GM12892 (cell line): Measurements from ENCODE around the gene LRMDA.

Experiments used
- DNase-seq: peaks from one replicate; pipeline ENCODE4 v3.0.0; 2011; ENCODE audit not compliant: insufficient read length
- FAIRE-seq: peaks from 2 replicates; lab custom pipeline; 2011; peaks lifted over from hg19 to GRCh38; lab: Jason Lieb, UNC
- POLR2A ChIP-seq: IDR thresholded peaks from 2 replicates; pipeline ENCODE4 v1.6.1; 2011; ENCODE audit warnings: low read depth, low read length, control low read depth
- POLR2AphosphoS5 ChIP-seq: IDR thresholded peaks from 2 replicates; pipeline ENCODE4 v1.6.1; 2011; ENCODE audit warnings: low read depth, low read length, control low read depth
- TAF1 ChIP-seq: IDR thresholded peaks from 2 replicates; pipeline ENCODE4 v1.6.1; 2011; ENCODE audit warnings: low read depth, mild to moderate bottlenecking, control low read depth, low read length, borderline replicate concordance

Gene LRMDA

GRCh38 chr10:76454506-76455140 lies 1023.2 kb downstream of the LRMDA start:
- no peak for FAIRE-seq
- TF ChIP-seq POLR2AphosphoS5 (no peak), POLR2A (no peak), TAF1 (no peak)
- DNase-seq, result no peak

DNA sequence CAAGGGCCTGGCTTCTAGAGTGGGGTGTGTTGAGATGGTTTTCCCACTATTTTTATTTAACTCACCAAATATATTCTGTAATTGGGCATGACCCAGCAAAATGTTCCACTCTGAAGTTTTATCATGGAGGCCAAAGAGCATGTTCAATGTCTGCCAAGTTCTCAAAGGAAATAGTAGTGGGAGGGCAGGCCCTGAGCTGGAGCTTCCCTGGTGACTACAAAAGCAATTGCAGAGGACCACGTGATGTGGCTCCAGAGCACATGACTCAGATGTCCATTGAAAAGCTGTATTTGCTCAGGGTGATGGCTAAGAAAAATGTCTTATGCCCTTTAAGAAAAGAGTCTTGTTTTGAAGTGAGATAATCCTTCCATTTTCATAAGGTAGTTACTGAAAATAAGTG lies 1024.8 kb downstream of the LRMDA start:
- TF ChIP-seq POLR2AphosphoS5 (no peak), POLR2A (no peak), TAF1 (no peak)
- FAIRE-seq (no peak), DNase-seq (no peak)

GRCh38 chr10:76459016-76459730 lies 1027.7 kb downstream of the LRMDA start:
- DNase-seq, result no peak
- no peak for FAIRE-seq
- no peak for TF ChIP-seq POLR2A
- TF ChIP-seq TAF1, result no peak
- no peak for TF ChIP-seq POLR2AphosphoS5

- DNase-seq (no peak), FAIRE-seq (no peak)
- TF ChIP-seq TAF1 (no peak), POLR2AphosphoS5 (no peak), POLR2A (no peak)
Observed at GRCh38 chr10:76461024-76461423, 1029.6 kb downstream of the LRMDA start.

DNA sequence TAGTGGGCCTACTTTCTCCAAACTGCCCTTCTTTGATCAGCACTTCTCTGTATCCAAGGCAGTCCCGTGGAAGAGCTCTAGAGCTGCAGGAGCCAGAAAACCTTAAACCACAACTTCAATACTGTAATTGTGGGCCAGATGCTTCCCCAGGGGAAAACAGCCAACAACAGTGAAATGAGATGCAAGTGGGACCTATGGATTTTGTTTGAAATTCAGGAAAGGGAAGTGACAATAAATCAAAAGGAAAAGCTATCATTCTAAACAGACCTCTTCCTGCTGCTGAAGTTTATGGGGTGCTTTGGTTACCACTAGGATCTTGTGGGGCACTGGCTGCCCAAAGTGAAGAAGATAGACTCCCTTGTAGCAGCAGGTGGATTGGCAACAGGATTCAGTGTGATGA lies 1031.7 kb downstream of the LRMDA start:
- DNase-seq (no peak), FAIRE-seq (no peak)
- TF ChIP-seq TAF1, result no peak
- TF ChIP-seq POLR2A, result no peak
- no peak for TF ChIP-seq POLR2AphosphoS5

DNA sequence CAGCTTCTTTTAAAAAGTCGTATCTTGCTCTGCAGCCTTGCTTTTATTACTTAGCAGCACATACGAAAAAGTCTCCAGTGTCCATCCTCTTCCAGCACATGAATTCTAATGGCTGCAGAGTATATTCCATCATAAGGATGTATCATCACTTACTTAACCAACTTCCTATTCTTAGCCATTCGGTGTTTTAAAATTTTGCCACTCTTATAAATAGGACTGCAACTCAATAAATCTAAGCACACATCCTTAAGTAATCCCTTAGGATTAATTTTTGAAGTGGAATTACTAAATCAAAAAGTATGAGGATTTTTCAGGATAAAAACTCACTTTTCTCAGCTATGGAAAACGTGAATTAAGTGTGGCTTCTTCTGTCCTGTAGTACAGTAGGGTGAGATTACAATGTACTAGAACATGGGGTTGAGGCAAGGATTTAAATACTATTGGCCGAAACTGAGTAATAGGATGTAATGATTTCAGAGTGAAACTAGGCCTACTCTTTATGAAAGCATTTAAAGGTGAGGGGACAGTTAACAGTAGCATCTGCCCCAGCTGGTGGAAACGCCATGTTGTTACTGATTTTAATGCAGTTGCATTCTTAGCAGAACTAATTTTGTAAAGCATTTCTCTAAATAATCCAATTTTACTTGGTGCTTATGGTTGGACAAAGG lies 1035.5 kb downstream of the LRMDA start:
- TF ChIP-seq POLR2AphosphoS5 (no peak), POLR2A (no peak), TAF1 (no peak)
- FAIRE-seq, result no peak
- no peak for DNase-seq

- peak; percentile 21 for FAIRE-seq
Observed at GRCh38 chr10:76469675-76470074, 1038.3 kb downstream of the LRMDA start.

DNA sequence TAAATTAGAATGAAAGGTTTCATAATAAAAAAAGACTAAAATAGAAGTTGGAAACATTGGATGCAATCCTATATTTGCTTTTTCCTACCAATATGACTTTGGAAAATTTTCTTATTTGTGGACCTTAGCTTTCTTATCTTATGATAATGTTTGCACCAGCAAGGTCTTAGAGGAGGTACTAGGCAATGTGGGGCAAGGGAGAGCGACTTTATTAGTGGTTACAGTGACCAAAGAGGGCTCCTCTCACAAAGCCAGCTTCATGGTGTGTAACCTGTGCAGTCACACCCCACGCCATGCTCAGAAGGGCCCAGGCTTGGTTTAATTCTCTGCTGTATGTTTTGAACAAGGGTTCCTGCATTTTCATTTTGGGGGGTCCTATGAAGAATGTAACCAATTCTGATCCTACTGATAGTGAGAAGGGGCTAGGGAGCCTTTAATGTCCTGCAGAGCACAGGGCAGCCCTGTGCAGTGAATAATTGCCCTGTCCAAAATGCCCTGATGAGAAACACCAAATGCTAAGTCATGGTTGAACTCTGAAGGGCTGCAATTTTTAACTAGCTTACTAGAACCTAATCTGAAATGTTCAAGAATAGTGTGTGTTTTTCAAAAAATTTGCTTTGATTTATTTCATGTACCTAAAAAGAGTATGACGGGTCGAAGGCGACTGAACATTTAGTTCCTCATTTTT lies 1047.8 kb downstream of the LRMDA start:
- FAIRE-seq (no peak), DNase-seq (no peak)
- TF ChIP-seq POLR2A (no peak), POLR2AphosphoS5 (no peak), TAF1 (no peak)

More at GRCh38 chr10:76469675-76470074, 1038.3 kb downstream of the LRMDA start:
- TF ChIP-seq POLR2AphosphoS5 (no peak), POLR2A (no peak), TAF1 (no peak)
- no peak for DNase-seq

DNA sequence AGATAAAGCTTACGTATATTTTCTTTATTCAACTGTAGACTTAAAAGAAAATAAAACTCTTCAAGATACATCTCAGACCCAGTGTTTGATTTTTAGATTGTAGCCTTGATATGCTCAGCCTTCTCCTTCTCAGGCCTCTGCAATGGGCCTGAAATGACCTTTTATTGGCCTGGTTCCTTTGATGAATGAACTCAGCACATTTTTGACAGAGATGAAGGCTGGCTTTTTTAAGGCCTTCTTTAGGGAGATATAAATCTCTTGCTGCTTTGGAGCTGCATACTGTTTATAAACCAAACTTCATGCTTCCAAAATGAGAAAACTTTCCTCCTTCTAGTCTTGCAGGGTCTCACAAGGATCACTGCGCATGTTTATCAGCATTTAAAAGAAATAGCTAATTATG lies 1049.8 kb downstream of the LRMDA start:
- TF ChIP-seq POLR2A (no peak), POLR2AphosphoS5 (no peak), TAF1 (no peak)
- FAIRE-seq (no peak), DNase-seq (no peak)

DNA sequence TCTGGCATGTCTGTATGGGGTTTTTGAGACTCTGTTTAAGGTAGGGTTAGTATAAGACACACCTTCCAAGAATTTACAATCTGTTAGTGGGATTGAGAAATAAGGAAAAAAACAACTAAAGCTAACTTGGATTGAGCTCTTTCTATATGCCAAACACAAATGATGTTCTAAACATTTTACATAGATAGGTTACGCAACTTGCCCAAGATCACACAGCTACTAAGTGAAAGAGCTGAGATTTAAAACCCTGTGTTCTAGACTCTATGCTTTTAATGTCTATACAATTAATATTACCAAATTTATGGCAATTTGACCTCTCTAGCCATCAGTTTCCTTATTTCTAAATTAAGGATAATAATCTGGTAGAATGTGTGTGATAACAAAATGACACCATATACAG lies 1056.2 kb downstream of the LRMDA start:
- DNase-seq (no peak), FAIRE-seq (no peak)
- no peak for TF ChIP-seq POLR2A
- no peak for TF ChIP-seq TAF1
- no peak for TF ChIP-seq POLR2AphosphoS5

DNA sequence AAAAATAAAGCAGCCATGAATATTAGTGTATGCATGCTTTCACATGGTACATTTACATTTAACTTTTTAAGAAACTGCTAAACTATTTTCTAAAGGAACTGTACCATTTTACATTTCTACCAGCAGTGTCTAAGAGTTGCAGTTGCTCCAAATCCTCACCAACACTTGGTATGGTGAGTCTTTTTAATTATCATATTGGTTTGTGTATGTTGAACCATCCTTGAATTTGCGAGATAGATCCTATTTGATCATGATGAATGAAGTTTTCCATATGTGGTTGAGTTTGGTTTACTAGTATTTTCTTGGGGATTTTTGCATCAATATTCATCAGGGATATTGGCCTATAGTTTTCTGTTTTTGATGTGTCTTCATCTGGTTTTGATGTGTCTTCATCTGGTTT lies 1057.2 kb downstream of the LRMDA start:
- no peak for FAIRE-seq
- DNase-seq, result no peak
- TF ChIP-seq POLR2AphosphoS5, result no peak
- no peak for TF ChIP-seq POLR2A
- no peak for TF ChIP-seq TAF1

GRCh38 chr10:76491216-76491615 lies 1059.8 kb downstream of the LRMDA start:
- TF ChIP-seq POLR2A (no peak), TAF1 (no peak), POLR2AphosphoS5 (no peak)
- FAIRE-seq (no peak), DNase-seq (no peak)
